Stimulated activated naive CD8-positive, alpha-beta T cell treated with anti-CD3 and anti-CD28 coated beads, Interleukin-15, amount 100 ng/mL, for 72 hours (primary cell): ENCODE data around the gene FGF7.

Experiments
- ATAC-seq: fragments of 150-1000 bp; cut with Tn5 transposase; 2 replicates; pipeline ENCODE4 v1.10.0; 2021; ENCODE audit warnings: mild to moderate bottlenecking, moderate library complexity
- DNase-seq, 2 donors: peaks; one replicate each; pipeline ENCODE4 v3.0.0; 2021 to 2022
- H3K27ac Mint-ChIP-seq, 2 donors: one replicate each; pipeline ENCODE4 v1.8.0; 2022; ENCODE audit warnings: mild to moderate bottlenecking in 2 of 2, mixed read lengths in 2 of 2, moderate library complexity in 2 of 2
- H3K27me3 Mint-ChIP-seq: one replicate; pipeline ENCODE4 v1.8.0; 2022; ENCODE audit warnings: mixed read lengths
- H3K4me1 Mint-ChIP-seq: one replicate; pipeline ENCODE4 v1.8.0; 2022; ENCODE audit warnings: mild to moderate bottlenecking, mixed read lengths
- H3K4me3 Mint-ChIP-seq, 2 donors: one replicate each; pipeline ENCODE4 v1.8.0; 2022; ENCODE audit warnings: mild to moderate bottlenecking in 2 of 2, mixed read lengths in 2 of 2, moderate library complexity in 1 of 2
- H3K9me3 Mint-ChIP-seq, 2 donors: one replicate each; pipeline ENCODE4 v1.8.0; 2022; ENCODE audit warnings: mixed read lengths in 2 of 2

Gene FGF7

DNA sequence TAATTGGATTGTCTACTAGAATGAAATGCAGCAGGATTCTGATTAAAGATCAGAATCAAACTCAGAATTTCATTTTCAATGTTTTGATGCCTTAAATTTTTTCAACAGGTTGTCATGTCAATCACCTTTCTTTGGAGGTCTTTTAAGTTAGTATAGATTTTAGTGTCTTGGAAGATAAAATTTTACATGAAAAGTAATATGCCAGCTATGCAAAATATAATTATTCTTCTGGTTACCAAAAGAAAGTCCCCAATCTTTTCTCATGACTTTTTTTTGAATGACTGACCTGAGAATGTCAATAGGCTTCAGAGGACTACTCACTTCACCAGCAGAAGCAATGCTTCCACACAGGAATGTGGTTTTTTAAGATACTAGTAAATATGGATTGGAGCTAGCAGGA is 4.3 kb downstream of the FGF7 start:
- H3K9me3 Mint-ChIP-seq: no peaks in the 10 kb centered on the region
- H3K4me1 Mint-ChIP-seq: no peaks in the 10 kb centered on the region
- ATAC-seq (no peak), DNase-seq (no peak)
- H3K27ac Mint-ChIP-seq: no peak overlapping the region
- peaks cover 12% of the 10 kb centered on the region for H3K27me3 Mint-ChIP-seq
- no peak overlapping the region for H3K4me3 Mint-ChIP-seq

DNA sequence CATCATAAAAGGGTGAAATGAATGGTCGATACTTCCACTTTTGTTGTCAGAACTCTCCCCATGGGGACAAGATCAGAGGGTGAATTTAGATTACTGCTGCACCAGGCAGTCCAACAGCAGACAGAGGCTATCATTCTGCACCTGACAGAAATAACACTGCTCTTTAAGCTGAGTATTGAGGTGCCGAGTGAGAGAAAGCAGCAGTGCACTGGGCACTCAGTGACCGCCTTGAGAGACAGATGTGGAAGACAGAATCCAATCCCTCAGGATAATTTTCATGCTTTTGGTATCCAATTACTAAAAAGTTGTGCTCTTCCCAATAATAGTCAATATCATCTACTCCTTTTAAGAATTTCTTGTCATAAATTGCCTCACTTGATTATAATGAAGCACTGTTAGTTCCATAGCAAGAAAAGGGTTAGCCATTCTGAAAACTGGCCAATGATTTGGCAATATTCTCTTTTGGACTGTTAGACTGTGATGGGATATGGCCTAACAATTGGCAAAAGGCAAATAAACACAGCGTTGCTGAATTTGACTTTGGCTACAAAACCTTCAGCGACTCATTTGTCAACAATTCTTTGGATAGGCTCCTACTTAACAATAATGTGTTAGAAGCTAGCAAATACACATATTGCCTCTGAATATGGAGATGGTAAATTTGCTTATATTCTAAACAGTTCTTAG is 5.5 kb downstream of the FGF7 start:
- H3K4me1 Mint-ChIP-seq: no peaks in the 10 kb centered on the region
- ATAC-seq (no peak), DNase-seq (no peak)
- H3K27ac Mint-ChIP-seq: no peak overlapping the region
- H3K4me3 Mint-ChIP-seq: no peak overlapping the region
- peaks cover 12% of the 10 kb centered on the region for H3K27me3 Mint-ChIP-seq
- no peaks in the 10 kb centered on the region for H3K9me3 Mint-ChIP-seq

DNA sequence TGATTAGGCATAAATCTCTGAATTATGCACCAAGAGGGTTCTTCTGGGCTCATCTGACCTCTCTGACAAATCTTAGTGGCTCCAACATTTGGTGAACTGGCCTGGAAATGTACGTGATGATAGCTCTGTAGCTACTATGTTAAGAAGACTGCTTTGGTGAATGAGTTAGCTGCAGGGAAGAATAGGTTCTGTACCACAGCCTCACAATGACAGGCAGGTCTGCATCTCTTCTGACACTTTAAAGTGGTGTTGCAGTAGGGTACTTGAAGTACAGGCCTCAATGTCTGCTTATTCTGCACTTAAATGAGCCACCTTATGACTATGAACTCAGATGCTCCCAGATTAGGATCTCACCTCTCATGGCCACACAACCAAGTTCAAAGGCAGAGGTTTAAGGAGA is 7.0 kb downstream of the FGF7 start:
- Mint-ChIP-seq H3K27me3 (peaks cover 12% of the 10 kb centered on the region), H3K4me1 (no peaks in the 10 kb centered on the region), H3K27ac (no peak overlapping the region), H3K9me3 (no peaks in the 10 kb centered on the region), H3K4me3 (no peak overlapping the region)
- ATAC-seq (no peak), DNase-seq (no peak)

DNA sequence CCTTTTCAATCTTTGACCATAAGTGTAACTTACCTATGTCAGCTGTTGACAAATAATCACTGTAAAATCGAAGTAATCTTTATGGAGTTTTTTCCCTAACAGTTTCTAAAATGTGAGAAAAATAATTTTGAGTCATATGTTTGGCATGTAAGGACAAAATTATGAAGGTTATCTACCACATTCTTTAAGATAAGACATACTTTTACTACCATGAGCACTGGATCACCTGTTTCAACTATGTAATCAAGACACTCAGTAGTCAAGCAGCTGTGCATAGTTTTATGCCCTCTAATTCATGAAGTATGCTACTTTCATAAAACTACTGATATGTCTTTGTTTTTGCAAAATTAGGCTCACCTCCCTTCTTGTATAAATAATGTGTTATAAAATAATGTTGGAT is 12.1 kb downstream of the FGF7 start:
- Mint-ChIP-seq H3K27me3 (no peaks in the 10 kb centered on the region), H3K4me3 (no peak overlapping the region), H3K9me3 (no peaks in the 10 kb centered on the region), H3K27ac (no peak overlapping the region), H3K4me1 (no peaks in the 10 kb centered on the region)
- ATAC-seq: no peak
- DNase-seq: no peak

DNA sequence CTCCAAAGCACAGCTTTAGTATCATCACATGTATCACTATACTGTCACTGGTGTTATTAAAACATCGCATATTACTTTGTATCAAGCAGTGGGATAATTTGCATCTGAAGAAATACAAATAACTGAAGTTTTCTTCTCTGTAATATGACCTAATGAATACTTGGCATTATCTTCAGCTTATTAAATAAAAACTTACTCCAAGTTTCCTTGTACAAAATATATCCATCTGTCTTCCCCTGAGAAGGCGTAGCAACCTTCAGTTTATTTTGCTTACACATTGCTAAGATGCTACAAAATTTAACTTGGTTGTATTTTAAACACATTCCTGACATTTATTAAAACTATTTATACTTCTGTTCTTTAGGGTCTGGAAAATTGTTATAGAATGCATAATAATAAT is 13.7 kb downstream of the FGF7 start:
- Mint-ChIP-seq H3K9me3 (no peaks in the 10 kb centered on the region), H3K27me3 (no peaks in the 10 kb centered on the region), H3K27ac (no peak overlapping the region), H3K4me3 (no peak overlapping the region), H3K4me1 (no peaks in the 10 kb centered on the region)
- DNase-seq (no peak), ATAC-seq (no peak)

DNA sequence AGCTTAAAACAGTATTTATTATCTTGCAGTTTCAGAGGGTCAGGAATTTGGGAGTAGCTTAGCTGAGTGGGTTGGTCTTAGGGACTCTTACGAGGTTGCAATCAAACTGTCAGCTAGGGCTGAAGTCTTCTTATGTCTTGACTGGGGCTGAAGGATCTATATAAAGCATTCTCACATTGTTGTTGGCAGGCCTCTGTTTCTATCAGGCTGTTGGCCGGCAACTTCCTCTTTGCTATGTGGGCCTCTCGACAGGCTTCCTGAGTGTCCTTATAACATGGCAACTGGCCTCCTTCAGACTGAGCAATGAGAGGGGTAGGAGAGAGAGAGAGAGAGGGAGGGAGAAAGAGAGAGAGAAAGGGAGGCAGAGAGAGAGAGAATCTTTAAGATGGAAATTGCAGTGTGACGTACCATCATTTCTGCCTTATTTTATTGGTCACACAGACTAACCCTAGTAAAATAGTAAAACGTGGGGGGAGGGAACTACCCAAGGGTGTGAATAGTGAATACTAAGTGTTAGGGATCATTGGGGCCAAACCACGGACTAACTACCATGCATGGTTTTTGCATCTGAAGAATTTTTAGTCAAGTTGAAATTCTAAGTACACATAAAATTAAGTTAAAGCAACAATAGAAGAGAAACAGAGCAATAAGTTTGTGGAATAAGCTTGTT is 16.1 kb downstream of the FGF7 start:
- no peak overlapping the region for H3K27ac Mint-ChIP-seq
- ATAC-seq (no peak), DNase-seq (no peak)
- H3K4me1 Mint-ChIP-seq: no peaks in the 10 kb centered on the region
- no peaks in the 10 kb centered on the region for H3K9me3 Mint-ChIP-seq
- no peaks in the 10 kb centered on the region for H3K27me3 Mint-ChIP-seq
- no peak overlapping the region for H3K4me3 Mint-ChIP-seq

DNA sequence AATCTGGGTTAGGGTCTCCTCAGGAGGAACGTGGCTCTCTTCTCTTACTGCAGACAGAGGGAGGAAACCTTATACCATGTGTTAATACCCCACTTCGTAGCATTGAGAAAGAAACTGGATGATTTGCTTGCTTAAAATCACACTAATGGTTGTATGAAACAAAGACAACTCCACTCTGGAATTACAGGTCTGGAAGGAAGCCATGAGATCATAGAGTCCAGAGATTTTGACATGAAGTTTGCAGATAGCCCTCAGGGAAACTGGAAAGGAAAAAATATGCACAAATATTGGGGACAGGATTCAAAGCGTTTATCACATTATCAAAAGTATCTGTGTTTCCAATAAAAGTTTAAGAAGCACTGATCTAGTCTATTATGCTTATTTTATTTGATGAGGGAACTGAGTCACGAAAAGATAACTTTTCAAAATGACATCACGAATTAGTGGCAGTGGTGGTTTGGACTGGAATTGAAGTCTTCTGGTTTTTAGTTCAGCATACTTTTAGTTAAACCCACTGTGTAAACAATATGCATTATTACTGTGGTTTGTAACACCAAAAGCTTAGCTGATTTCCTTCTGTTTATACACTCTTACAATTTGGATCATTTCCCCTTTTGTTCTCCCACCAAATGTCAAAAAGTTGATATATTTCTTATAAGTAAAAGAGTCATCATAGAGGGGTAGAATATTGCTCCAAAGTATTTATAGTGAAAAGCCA is 16.8 kb downstream of the FGF7 start:
- no peak overlapping the region for H3K27ac Mint-ChIP-seq
- H3K27me3 Mint-ChIP-seq: no peaks in the 10 kb centered on the region
- DNase-seq (no peak), ATAC-seq (no peak)
- H3K4me3 Mint-ChIP-seq: no peak overlapping the region
- no peaks in the 10 kb centered on the region for H3K9me3 Mint-ChIP-seq
- H3K4me1 Mint-ChIP-seq: no peaks in the 10 kb centered on the region

DNA sequence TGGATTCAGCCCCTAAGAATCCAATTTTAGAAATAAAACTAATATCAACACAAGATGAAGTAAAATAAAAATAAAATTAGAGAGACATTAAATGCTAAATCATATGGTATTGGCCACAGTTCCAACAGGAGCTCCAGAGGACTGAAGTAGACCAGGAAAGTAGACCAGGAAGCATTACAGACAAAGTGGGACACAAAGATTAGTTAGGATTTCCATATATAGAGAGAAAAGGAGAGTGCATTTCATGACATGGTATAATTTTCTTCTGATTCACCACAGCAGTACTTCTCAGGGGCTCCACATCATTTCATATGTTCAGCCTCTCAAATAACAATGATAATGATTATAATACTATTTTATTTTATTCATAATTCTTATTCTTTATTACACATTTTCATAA is 18.3 kb downstream of the FGF7 start:
- H3K9me3 Mint-ChIP-seq: no peaks in the 10 kb centered on the region

DNA sequence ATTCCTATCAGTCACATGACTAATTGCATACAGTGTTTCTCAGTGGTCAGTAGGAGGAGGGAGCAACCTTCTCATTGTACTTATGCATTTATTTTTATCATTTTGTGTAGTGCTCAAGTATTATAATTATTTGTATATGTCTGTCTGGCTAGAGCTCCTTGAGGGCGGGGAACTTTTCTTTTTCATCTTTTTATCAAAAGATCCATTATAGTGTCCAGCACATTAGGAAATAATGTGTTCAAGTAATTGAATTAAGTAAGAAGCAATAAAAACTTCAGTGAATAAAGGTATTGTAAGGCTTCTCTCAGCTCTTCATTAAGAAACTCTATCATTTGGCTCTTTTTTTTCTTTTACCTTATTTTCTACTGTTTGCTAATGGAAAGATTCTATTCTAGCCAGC is 18.8 kb downstream of the FGF7 start:
- Mint-ChIP-seq H3K4me3 (no peak overlapping the region), H3K9me3 (no peaks in the 10 kb centered on the region), H3K27ac (no peak overlapping the region), H3K27me3 (no peaks in the 10 kb centered on the region), H3K4me1 (no peaks in the 10 kb centered on the region)
- DNase-seq (no peak), ATAC-seq (no peak)

More for the DNA sequence above, 18.3 kb downstream of the FGF7 start:
- H3K27ac Mint-ChIP-seq: peak overlapping the region in 1 of 2 donors; percentile 62
- no peak for ATAC-seq
- no peaks in the 10 kb centered on the region for H3K27me3 Mint-ChIP-seq
- no peak for DNase-seq
- no peak overlapping the region for H3K4me3 Mint-ChIP-seq
- no peaks in the 10 kb centered on the region for H3K4me1 Mint-ChIP-seq

DNA sequence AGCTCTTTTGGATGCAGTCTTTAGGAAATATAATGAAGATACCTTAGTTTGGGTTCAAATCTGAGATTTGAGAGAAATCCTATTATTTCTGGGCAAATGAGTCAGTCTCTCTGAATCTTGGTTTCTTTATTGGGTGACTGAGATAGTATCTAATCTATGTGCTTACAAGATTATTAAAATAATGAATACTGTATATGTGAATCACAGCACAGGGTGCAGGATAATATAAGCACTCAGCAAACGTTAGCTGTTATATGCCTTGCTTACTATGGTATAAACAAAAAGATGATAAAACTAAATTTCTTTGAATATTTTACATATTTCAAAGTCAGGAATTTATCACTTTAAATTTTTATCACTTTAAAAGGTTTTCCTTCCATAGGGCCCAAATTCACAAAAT is 29.6 kb downstream of the FGF7 start:
- H3K9me3 Mint-ChIP-seq: no peaks in the 10 kb centered on the region
- no peak overlapping the region for H3K27ac Mint-ChIP-seq
- DNase-seq: no peak
- ATAC-seq: no peak
- no peaks in the 10 kb centered on the region for H3K4me1 Mint-ChIP-seq
- H3K27me3 Mint-ChIP-seq: no peaks in the 10 kb centered on the region
- H3K4me3 Mint-ChIP-seq: no peak overlapping the region

DNA sequence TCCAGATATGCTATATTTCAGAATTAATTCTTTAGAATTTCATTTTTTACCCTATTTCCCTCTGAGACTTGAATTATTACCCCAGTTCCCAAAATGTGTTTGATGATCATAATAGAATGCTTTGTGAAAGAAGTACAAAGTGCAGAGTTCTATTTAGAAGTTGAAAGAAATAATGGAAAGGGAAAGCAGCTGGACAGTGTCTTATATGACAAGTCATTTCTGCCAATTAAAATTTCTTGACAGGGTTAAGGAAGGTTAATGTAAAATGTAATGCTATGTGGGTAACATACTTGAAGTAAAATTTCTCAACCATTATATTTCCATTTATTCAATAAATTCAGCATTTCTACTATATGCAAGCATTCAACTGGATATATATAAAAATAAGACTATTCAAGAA is 33.1 kb downstream of the FGF7 start:
- no peak for ATAC-seq
- no peaks in the 10 kb centered on the region for H3K4me1 Mint-ChIP-seq
- no peak for DNase-seq
- no peak overlapping the region for H3K27ac Mint-ChIP-seq
- H3K27me3 Mint-ChIP-seq: no peaks in the 10 kb centered on the region
- H3K9me3 Mint-ChIP-seq: no peaks in the 10 kb centered on the region
- no peak overlapping the region for H3K4me3 Mint-ChIP-seq

DNA sequence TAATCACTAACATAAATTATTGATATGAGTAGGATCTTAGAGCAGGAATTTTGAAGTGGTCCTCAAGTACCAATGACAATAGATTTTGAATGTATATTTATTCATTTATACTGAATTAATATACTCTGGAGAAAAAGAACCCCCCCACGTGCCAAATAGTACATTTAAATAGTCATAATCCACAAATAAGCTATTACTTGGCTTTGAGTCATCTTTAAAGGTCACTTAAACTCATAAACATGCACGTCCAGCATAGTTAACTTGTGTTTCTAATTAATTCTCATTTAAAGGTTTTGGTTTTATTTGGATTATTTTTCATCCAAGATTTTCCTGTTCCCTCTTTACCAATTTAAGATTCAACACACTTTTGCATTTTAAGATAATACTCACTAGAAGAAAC is 35.1 kb downstream of the FGF7 start:
- ATAC-seq (no peak), DNase-seq (no peak)
- Mint-ChIP-seq H3K27ac (no peak overlapping the region), H3K27me3 (no peaks in the 10 kb centered on the region), H3K4me3 (no peak overlapping the region), H3K4me1 (no peaks in the 10 kb centered on the region), H3K9me3 (no peaks in the 10 kb centered on the region)

DNA sequence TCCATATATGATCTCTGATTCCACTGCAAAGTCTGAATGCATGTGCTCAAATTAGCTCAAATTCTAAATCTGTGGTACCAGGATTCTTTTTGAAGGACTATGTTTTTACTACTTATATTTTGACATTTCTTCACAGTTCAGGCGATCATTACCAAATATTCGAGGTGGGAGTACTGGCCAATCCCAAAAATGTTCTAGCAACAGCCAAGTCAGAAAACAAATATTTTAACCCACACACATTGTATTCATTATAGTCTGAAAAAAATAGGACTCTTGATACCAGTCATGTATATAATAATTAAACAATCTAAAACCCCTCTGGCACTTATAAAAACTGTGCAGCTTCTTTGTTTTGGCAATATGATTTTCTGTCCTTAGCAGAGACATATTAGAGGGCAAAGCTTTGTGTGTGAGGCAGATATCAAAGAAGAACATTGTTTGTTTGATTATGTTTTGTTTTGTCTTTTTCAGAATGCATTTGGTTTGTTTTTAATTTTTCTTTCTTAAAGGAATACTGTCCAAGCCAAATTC is 37.4 kb downstream of the FGF7 start:
- no peak for DNase-seq
- no peak for ATAC-seq
- Mint-ChIP-seq H3K4me3 (no peak overlapping the region), H3K4me1 (no peaks in the 10 kb centered on the region), H3K27me3 (no peaks in the 10 kb centered on the region), H3K9me3 (no peaks in the 10 kb centered on the region), H3K27ac (no peak overlapping the region)

DNA sequence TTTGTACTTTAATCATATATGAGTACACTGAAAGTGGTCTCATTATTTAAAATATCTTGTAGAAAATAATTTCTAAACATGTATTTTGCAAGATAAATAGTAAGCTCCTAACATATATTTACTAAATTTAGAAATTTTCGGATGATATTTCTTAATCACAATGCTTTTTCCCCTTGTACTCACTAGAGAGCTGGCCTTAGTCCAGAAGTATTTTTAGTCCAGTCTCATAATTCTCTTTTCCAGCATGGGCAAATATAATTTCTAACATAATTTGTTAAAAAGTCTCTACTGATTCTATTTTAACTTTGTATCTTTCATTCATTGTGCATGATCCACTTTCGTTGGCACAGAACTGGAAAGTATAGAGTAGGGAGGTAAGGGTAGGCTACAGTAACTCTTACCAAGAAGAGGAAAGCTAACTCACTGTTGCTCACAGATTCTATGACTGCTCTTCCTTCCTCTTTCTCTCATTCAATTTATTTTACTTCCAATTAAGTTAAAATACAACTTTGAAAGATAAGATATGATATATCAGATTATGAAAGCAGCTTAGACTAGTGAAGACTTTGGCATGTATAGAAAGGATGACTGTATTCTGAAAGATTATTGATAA is 39.3 kb downstream of the FGF7 start:
- Mint-ChIP-seq H3K27me3 (no peaks in the 10 kb centered on the region), H3K9me3 (no peaks in the 10 kb centered on the region), H3K27ac (no peak overlapping the region), H3K4me3 (no peak overlapping the region), H3K4me1 (no peaks in the 10 kb centered on the region)
- DNase-seq (no peak), ATAC-seq (no peak)

DNA sequence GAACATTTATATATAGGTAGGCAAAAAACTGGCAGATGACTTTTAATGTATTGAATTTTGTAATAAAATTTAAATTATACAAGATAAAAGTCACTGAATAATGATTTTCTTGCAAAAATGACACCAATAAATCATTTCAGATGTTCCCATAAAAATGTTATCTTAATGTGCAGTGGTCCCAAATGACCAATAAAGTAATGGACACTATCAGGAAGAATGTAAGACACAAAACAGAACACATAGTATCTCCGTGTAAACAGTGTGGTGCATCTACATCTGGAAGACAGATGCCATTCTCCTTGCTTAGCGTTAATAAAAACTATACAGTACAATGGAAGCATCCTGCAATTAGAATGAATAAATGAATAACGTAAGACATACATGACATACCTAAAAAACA is 41.5 kb downstream of the FGF7 start:
- Mint-ChIP-seq H3K4me1 (no peaks in the 10 kb centered on the region), H3K4me3 (no peak overlapping the region), H3K9me3 (no peaks in the 10 kb centered on the region), H3K27me3 (no peaks in the 10 kb centered on the region), H3K27ac (no peak overlapping the region)
- DNase-seq: no peak
- ATAC-seq: no peak

DNA sequence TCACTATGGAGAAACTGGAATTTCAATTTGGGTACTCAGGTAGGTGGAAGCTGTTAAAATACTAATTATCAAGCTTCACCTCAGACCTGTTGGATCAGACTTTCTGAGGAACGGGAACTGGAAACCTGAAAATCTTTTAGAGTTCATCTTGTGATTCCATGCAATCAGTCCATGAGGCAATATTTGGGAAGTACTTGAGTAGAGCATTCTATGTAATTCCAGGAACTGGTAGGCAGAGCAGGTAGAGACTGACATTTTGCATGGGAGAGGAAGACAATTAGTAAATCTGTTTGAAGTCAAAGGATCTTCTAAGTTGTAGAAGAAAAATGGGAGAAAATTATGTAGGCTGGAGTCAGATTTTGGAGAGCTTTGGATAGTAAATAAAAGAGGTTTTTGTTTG is 43.1 kb downstream of the FGF7 start:
- DNase-seq (no peak), ATAC-seq (no peak)
- Mint-ChIP-seq H3K9me3 (no peaks in the 10 kb centered on the region), H3K27ac (no peak overlapping the region), H3K4me3 (no peak overlapping the region), H3K27me3 (no peaks in the 10 kb centered on the region), H3K4me1 (no peaks in the 10 kb centered on the region)
